ENCODE measurements around the gene CYSLTR1.
"Not testable (repeated sequence)": the region's sequence is repeated elsewhere in the genome, so short reads cannot be mapped to it uniquely, and the experiment has no call there.

The CYSLTR1 gene

GRCh38 chrX:78307665-78308064 lies 19.7 kb downstream of the CYSLTR1 start:
- no peak for TF ChIP-seq Cebpa-rat (IDR thresholded peaks at IDR 0.05)
- Histone ChIP-seq H3K9me3 (replicated peaks in 1 of 11) (peaks cover 0 to 8% (median 4%) of the 10 kb centered on the region in 11 experiments; a peak in 14 of 22 replicates), H3K4me1 (0 out of 20 replicates have a peak, but pooled peaks cover 0 to 4% (median 0%) of the 10 kb centered on the region in 10 experiments), H3K4me3 (no peak overlapping the region), H4K20me1 (no peaks in the 10 kb centered on the region), H3K27me3 (peaks cover 68 to 100% (median 96%) of the 10 kb centered on the region in 11 experiments), H3K27ac (no peak overlapping the region), H3K36me3 (no peaks in the 10 kb centered on the region), H3K4me2 (no peak overlapping the region), H3K9ac (no peak overlapping the region)

GRCh38 chrX:78303086-78303485 lies 24.3 kb downstream of the CYSLTR1 start:
- no peak overlapping the region for H3K9ac ChIP-seq
- H3K4me2 ChIP-seq, result no peak overlapping the region
- H3K9me3 ChIP-seq (replicated peaks in 1 of 11), result peaks cover 28 to 41% (median 33%) of the 10 kb centered on the region in 11 experiments
- peaks cover 48 to 94% (median 85%) of the 10 kb centered on the region in 11 experiments for H3K27me3 ChIP-seq
- H3K27ac ChIP-seq, result no peak overlapping the region
- no peaks in the 10 kb centered on the region for H3K36me3 ChIP-seq
- H3K4me3 ChIP-seq, result no peak overlapping the region
- H3K4me1 ChIP-seq, result no peaks in the 10 kb centered on the region
- no peak for TF ChIP-seq Cebpa-rat (IDR thresholded peaks at IDR 0.05)
- H4K20me1 ChIP-seq, result no peaks in the 10 kb centered on the region

GRCh38 chrX:78300933-78301332 lies 26.5 kb downstream of the CYSLTR1 start:
- H3K27me3 ChIP-seq, result peaks cover 38 to 94% (median 78%) of the 10 kb centered on the region in 11 experiments; a peak in 21 of 22 replicates
- not testable (repeated sequence) for H3K36me3 ChIP-seq, H3K4me2 ChIP-seq, H3K4me1 ChIP-seq, H3K27ac ChIP-seq, H3K4me3 ChIP-seq, H4K20me1 ChIP-seq, H3K9ac ChIP-seq
- peaks cover 28 to 41% (median 33%) of the 10 kb centered on the region in 11 experiments for H3K9me3 ChIP-seq (replicated peaks in 1 of 11)

GRCh38 chrX:78283511-78283910 lies 43.9 kb downstream of the CYSLTR1 start:
- Histone ChIP-seq H4K20me1 (no peaks in the 10 kb centered on the region; a peak in 1 of 22 replicates), H3K4me1 (no peaks in the 10 kb centered on the region), H3K9me3 (replicated peaks in 1 of 11) (peaks cover 10 to 18% (median 15%) of the 10 kb centered on the region in 11 experiments; a peak in 19 of 22 replicates), H3K4me3 (no peak overlapping the region), H3K27me3 (peaks cover 12 to 82% (median 54%) of the 10 kb centered on the region in 11 experiments; a peak in 19 of 22 replicates), H3K27ac (no peak overlapping the region), H3K4me2 (no peak overlapping the region), H3K36me3 (no peaks in the 10 kb centered on the region), H3K9ac (no peak overlapping the region)
- TF ChIP-seq Cebpa-rat (IDR thresholded peaks at IDR 0.05), result no peak

- H3K9ac ChIP-seq, result no peak overlapping the region
- no peak for TF ChIP-seq Cebpa-rat (IDR thresholded peaks at IDR 0.05)
- H3K4me1 ChIP-seq, result no peaks in the 10 kb centered on the region
- H3K36me3 ChIP-seq, result no peaks in the 10 kb centered on the region; a peak in 1 of 22 replicates
- H3K4me3 ChIP-seq, result no peak overlapping the region
- no peaks in the 10 kb centered on the region for H4K20me1 ChIP-seq
- H3K27me3 ChIP-seq, result peaks cover 28 to 90% (median 78%) of the 10 kb centered on the region in 11 experiments
- peaks cover 8 to 31% (median 21%) of the 10 kb centered on the region in 11 experiments; a peak in 19 of 22 replicates for H3K9me3 ChIP-seq (replicated peaks in 1 of 11)
- no peak overlapping the region for H3K4me2 ChIP-seq
- no peak overlapping the region for H3K27ac ChIP-seq
Observed at GRCh38 chrX:78237127-78237526, 90.3 kb downstream of the CYSLTR1 start.

- H4K20me1 ChIP-seq, H3K9ac ChIP-seq, H3K27ac ChIP-seq, H3K36me3 ChIP-seq, H3K4me2 ChIP-seq, H3K4me1 ChIP-seq, H3K4me3 ChIP-seq: not testable (repeated sequence)
- peaks cover 3 to 49% (median 24%) of the 10 kb centered on the region in 11 experiments; a peak in 17 of 22 replicates for H3K27me3 ChIP-seq
- peaks cover under 1 to 13% (median 6%) of the 10 kb centered on the region in 11 experiments; a peak in 13 of 22 replicates for H3K9me3 ChIP-seq (replicated peaks in 1 of 11)
Observed at GRCh38 chrX:78226047-78226446, 101.4 kb downstream of the CYSLTR1 start.

Measured in BLaER1 treated with 17β-estradiol and CSF1 and Interleukin-3, amounts not matched to agents 10 nM and 100 nM (cell line).